OCI-LY1 (cell line): ENCODE results near the gene ASCC1.

ENCODE experiments used
- H2AFZ ChIP-seq: fragments of 200-600 bp; sonication (generic), shearing (Covaris generic); 2 replicates; pipeline ENCODE4 v1.6.0; 2014; ENCODE audit warnings: antibody characterized with exemption, mild to moderate bottlenecking, low read length
- H3F3A ChIP-seq: fragments of 200-600 bp; sonication (generic), shearing (Covaris generic); 2 replicates; pipeline ENCODE4 v1.6.0; 2014; ENCODE audit warnings: mild to moderate bottlenecking, antibody characterized with exemption, low read length, moderate library complexity; ENCODE audit not compliant: insufficient read depth
- H3K27ac ChIP-seq: fragments of 200-600 bp; sonication (generic); 2 replicates; pipeline ENCODE4 v1.5.1; 2014; ENCODE audit warnings: low read length, mixed run types, mild to moderate bottlenecking, low read depth; ENCODE audit not compliant: poor library complexity, severe bottlenecking
- H3K27me3 ChIP-seq: fragments of 200-600 bp; sonication (generic); 2 replicates; pipeline ENCODE4 v1.6.0; 2014; ENCODE audit warnings: antibody characterized with exemption, mild to moderate bottlenecking, low read length, moderate library complexity; ENCODE audit not compliant: insufficient read depth
- H3K36me3 ChIP-seq: fragments of 200-600 bp; sonication (generic); 2 replicates; pipeline ENCODE4 v1.6.1; 2014; ENCODE audit warnings: mild to moderate bottlenecking, antibody characterized with exemption, low read length, moderate library complexity, mixed read lengths; ENCODE audit not compliant: insufficient read depth
- H3K4me1 ChIP-seq: fragments of 200-600 bp; sonication (generic); 2 replicates; pipeline ENCODE4 v1.5.1; 2014; ENCODE audit warnings: mild to moderate bottlenecking, low read length, moderate library complexity; ENCODE audit not compliant: insufficient read depth, severe bottlenecking
- H3K4me2 ChIP-seq: fragments of 200-600 bp; sonication (generic), shearing (Covaris generic); 2 replicates; pipeline ENCODE4 v1.6.1; 2014; ENCODE audit warnings: low read length
- H3K4me3 ChIP-seq: fragments of 200-600 bp; sonication (generic); 2 replicates; pipeline ENCODE4 v1.5.1; 2014; ENCODE audit warnings: low read length, low read depth, mild to moderate bottlenecking, mixed read lengths; ENCODE audit not compliant: poor library complexity, severe bottlenecking
- H3K79me2 ChIP-seq: fragments of 200-600 bp; shearing (Covaris generic); 2 replicates; pipeline ENCODE4 v1.6.1; 2016; ENCODE audit warnings: mixed run types, low read length, mixed read lengths; ENCODE audit not compliant: insufficient read depth
- H3K9ac ChIP-seq: fragments of 200-600 bp; sonication (generic), shearing (Covaris generic); 2 replicates; pipeline ENCODE4 v1.6.1; 2014; ENCODE audit warnings: mild to moderate bottlenecking, low read length, mixed read lengths
- H3K9me2 ChIP-seq: fragments of 200-600 bp; sonication (generic), shearing (Covaris generic); 2 replicates; pipeline ENCODE4 v1.6.1; 2014; ENCODE audit warnings: low read depth, mild to moderate bottlenecking, low read length, mixed read lengths
- H3K9me3 ChIP-seq: fragments of 200-600 bp; shearing (Covaris generic); 2 replicates; pipeline ENCODE4 v1.6.1; 2014; ENCODE audit warnings: low read length, mixed read lengths
- H4K20me1 ChIP-seq: fragments of 200-600 bp; sonication (generic), shearing (Covaris generic); 2 replicates; pipeline ENCODE4 v1.6.0; 2016; ENCODE audit warnings: mild to moderate bottlenecking, low read length; ENCODE audit not compliant: insufficient read depth
- CTCF ChIP-seq: fragments of 200-600 bp; sonication (generic), shearing (Covaris generic); IDR thresholded peaks from 2 replicates; pipeline ENCODE4 v1.5.1; 2017; ENCODE audit warnings: mild to moderate bottlenecking, antibody characterized with exemption, low read length, moderate library complexity, mixed read lengths
- EZH2 ChIP-seq: fragments of 200-600 bp; sonication (generic), shearing (Covaris generic); IDR thresholded peaks from 2 replicates; pipeline ENCODE4 v1.8.0; 2017; ENCODE audit warnings: borderline replicate concordance, mixed run types, mild to moderate bottlenecking, antibody characterized with exemption, low read length, moderate library complexity, mixed read lengths

ASCC1 gene

GRCh38 chr10:72134785-72135767 is 81.0 kb downstream of the ASCC1 start:
- Histone ChIP-seq H3K27ac (peak overlapping the region; percentile 25), H3K4me3 (no peak overlapping the region), H3K9me2 (no peaks in the 10 kb centered on the region), H3K4me1 (peaks cover 30% of the 10 kb centered on the region), H3K9ac (peak overlapping the region; percentile 17; the same call in 1 of the 2 replicates), H4K20me1 (no peaks in the 10 kb centered on the region), H2AFZ (no peak overlapping the region), H3K27me3 (no peaks in the 10 kb centered on the region), H3F3A (no peaks in the 10 kb centered on the region), H3K79me2 (no peaks in the 10 kb centered on the region), H3K36me3 (peaks cover 13% of the 10 kb centered on the region; the same call in 1 of the 2 replicates), H3K4me2 (peak overlapping the region; percentile 22; the same call in 1 of the 2 replicates), H3K9me3 (no peaks in the 10 kb centered on the region)
- TF ChIP-seq CTCF, result no peak
- TF ChIP-seq EZH2, result no peak

- Histone ChIP-seq H3K9me2 (no peaks in the 10 kb centered on the region), H3K36me3 (peaks cover 13% of the 10 kb centered on the region; the same call in 1 of the 2 replicates), H3K27me3 (no peaks in the 10 kb centered on the region), H2AFZ (no peak overlapping the region), H3K9me3 (no peaks in the 10 kb centered on the region), H3K9ac (no peak overlapping the region), H4K20me1 (no peaks in the 10 kb centered on the region), H3K4me2 (no peak overlapping the region), H3K79me2 (no peaks in the 10 kb centered on the region), H3K4me3 (no peak overlapping the region), H3K4me1 (peaks cover 30% of the 10 kb centered on the region), H3F3A (no peaks in the 10 kb centered on the region), H3K27ac (no peak overlapping the region)
- TF ChIP-seq EZH2 (no peak), CTCF (no peak)
Observed at GRCh38 chr10:72133517-72133916, 82.6 kb downstream of the ASCC1 start.

- H3K36me3 ChIP-seq, result peaks cover 15% of the 10 kb centered on the region; the same call in 1 of the 2 replicates
- no peaks in the 10 kb centered on the region for H3K9me3 ChIP-seq
- H3F3A ChIP-seq, result no peaks in the 10 kb centered on the region
- H3K79me2 ChIP-seq, result no peaks in the 10 kb centered on the region
- no peak overlapping the region for H2AFZ ChIP-seq
- H3K4me2 ChIP-seq, result no peak overlapping the region; the same call in 1 of the 2 replicates
- H3K4me1 ChIP-seq, result peaks cover 30% of the 10 kb centered on the region
- no peaks in the 10 kb centered on the region for H3K27me3 ChIP-seq
- no peaks in the 10 kb centered on the region for H3K9me2 ChIP-seq
- no peaks in the 10 kb centered on the region for H4K20me1 ChIP-seq
- H3K4me3 ChIP-seq, result no peak overlapping the region
- TF ChIP-seq EZH2 (no peak), CTCF (no peak)
- no peak overlapping the region for H3K27ac ChIP-seq
- H3K9ac ChIP-seq, result no peak overlapping the region
Observed at GRCh38 chr10:72132854-72133253, 83.2 kb downstream of the ASCC1 start.
